H1 (cell line): ENCODE measurements around the gene RAD51C. TPM values are rescaled to one million over a fixed set of nuclear protein-coding genes. Genes with fewer than 3 reads are reported as not detected.

ENCODE experiments used
- CTCF ChIA-PET: fragments of 300-600 bp; sonication (Branson Sonifier 250); formaldehyde crosslinking; loops from one replicate; lab custom pipeline; 2021; ENCODE audit not compliant: partially characterized antibody; lab: Charles Lee
- POLR2A ChIA-PET: fragments of 300-600 bp; sonication (Branson Sonifier 250); formaldehyde crosslinking; loops from one replicate; lab custom pipeline; 2021; ENCODE audit warnings: inconsistent platforms; ENCODE audit not compliant: partially characterized antibody; lab: Charles Lee
- DNase-seq, 2 experiments: peaks; one replicate each; pipeline versions ENCODE4 v3.0.0 to v3.0.0-alpha.2; 2010 to 2022; ENCODE audit warnings: low spot score in 2 of 2, low read depth in 1 of 2, mixed read lengths in 1 of 2
- FAIRE-seq: peaks from 2 replicates; lab custom pipeline; 2011; peaks lifted over from hg19 to GRCh38; lab: Jason Lieb, UNC
- H2AFZ ChIP-seq: 2 replicates; pipeline ENCODE4 v1.8.1; 2012; ENCODE audit warnings: low read length, inconsistent platforms
- H2AK5ac ChIP-seq: 2 replicates; pipeline ENCODE4 v1.6.1; 2013; ENCODE audit warnings: low read depth, low read length
- H2BK120ac ChIP-seq: replicated peaks from 2 replicates; pipeline ENCODE3; 2013; ENCODE audit warnings: low read depth, low read length, inconsistent platforms
- H2BK12ac ChIP-seq: 2 replicates; pipeline ENCODE4 v1.6.1; 2013; ENCODE audit warnings: low read depth, low read length
- H2BK15ac ChIP-seq: 2 replicates; pipeline ENCODE4 v1.6.1; 2013; ENCODE audit warnings: low read length
- H2BK20ac ChIP-seq: 2 replicates; pipeline ENCODE4 v1.6.1; 2013; ENCODE audit warnings: low read length
- H2BK5ac ChIP-seq: 2 replicates; pipeline ENCODE4 v1.6.1; 2013; ENCODE audit warnings: low read depth, low read length
- H3K14ac ChIP-seq: 2 replicates; pipeline ENCODE4 v1.6.1; 2013; ENCODE audit warnings: inconsistent platforms; ENCODE audit not compliant: insufficient read length
- H3K18ac ChIP-seq: 2 replicates; pipeline ENCODE4 v1.6.1; 2013; ENCODE audit warnings: low read length; ENCODE audit errors: extremely low read depth
- H3K23ac ChIP-seq: 2 replicates; pipeline ENCODE4 v1.6.1; 2013; ENCODE audit warnings: inconsistent platforms; ENCODE audit not compliant: insufficient read length
- H3K23me2 ChIP-seq: 2 replicates; pipeline ENCODE4 v1.6.1; 2013; ENCODE audit warnings: low read depth, low read length
- H3K27ac ChIP-seq: 2 replicates; pipeline ENCODE4 v1.6.1; 2011; ENCODE audit warnings: low read depth, low read length, inconsistent platforms
- H3K27me3 ChIP-seq, 4 experiments: replicated peaks in 1 of 4; 1 replicate in 1 of 4; 2 replicates in 3 of 4; pipeline versions ENCODE4 v1.6.1 to v1.8.1; 2011 to 2013; ENCODE audit warnings: low read length in 3 of 4, mild to moderate bottlenecking in 3 of 4, inconsistent platforms in 2 of 4, mixed read lengths in 2 of 4, moderate library complexity in 1 of 4; ENCODE audit not compliant: control insufficient read depth in 3 of 4, insufficient read depth in 3 of 4; ENCODE audit errors: extremely low read depth in 1 of 4
- H3K36me3 ChIP-seq, 4 experiments: 2 replicates each; pipeline versions ENCODE4 v1.6.1 to v1.8.1; 2011 to 2013; ENCODE audit warnings: mild to moderate bottlenecking in 4 of 4, low read length in 3 of 4, moderate library complexity in 2 of 4, control low read depth in 1 of 4, inconsistent platforms in 1 of 4; ENCODE audit not compliant: insufficient read depth in 4 of 4, control insufficient read depth in 2 of 4
- H3K4ac ChIP-seq: replicated peaks from 2 replicates; pipeline ENCODE3; 2013; ENCODE audit warnings: low read length, low read depth, mixed read lengths, inconsistent platforms; ENCODE audit not compliant: insufficient read length
- H3K4me1 ChIP-seq, 4 experiments: replicated peaks in 1 of 4; 1 replicate in 1 of 4; 2 replicates in 3 of 4; pipeline versions ENCODE4 v1.6.1 to v1.8.1; 2011 to 2013; ENCODE audit warnings: low read length in 3 of 4, inconsistent platforms in 2 of 4, mixed read lengths in 1 of 4; ENCODE audit not compliant: insufficient read depth in 4 of 4, control insufficient read depth in 3 of 4
- H3K4me2 ChIP-seq, 2 experiments: 2 replicates each; pipeline versions ENCODE4 v1.6.1 to v1.8.1; 2011 to 2013; ENCODE audit warnings: low read depth in 2 of 2, low read length in 2 of 2, control low read depth in 1 of 2, inconsistent platforms in 1 of 2, mild to moderate bottlenecking in 1 of 2; ENCODE audit not compliant: insufficient read depth in 1 of 2
- H3K4me3 ChIP-seq, 4 experiments: fragments of 200-600, 300-600 bp in 1 of 4; sonication (generic), shearing (Covaris generic), sonication (Bioruptor Twin) in 1 of 4; 2 replicates each; pipeline versions ENCODE4 v1.5.1 to v1.8.1; 2011 to 2016; ENCODE audit warnings: low read length in 4 of 4, low read depth in 3 of 4, control low read depth in 2 of 4, inconsistent platforms in 2 of 4, mild to moderate bottlenecking in 2 of 4, mixed read lengths in 1 of 4, moderate library complexity in 1 of 4; ENCODE audit not compliant: insufficient read depth in 2 of 4; ENCODE audit errors: extremely low read depth in 1 of 4
- H3K56ac ChIP-seq: replicated peaks from 2 replicates; pipeline ENCODE3; 2013; ENCODE audit warnings: low read depth, mild to moderate bottlenecking, mixed read lengths, low read length, inconsistent platforms; ENCODE audit not compliant: insufficient read length
- H3K79me1 ChIP-seq: 2 replicates; pipeline ENCODE4 v1.6.1; 2013; ENCODE audit warnings: low read depth, low read length, control low read depth
- H3K79me2 ChIP-seq, 2 experiments: 2 replicates each; pipeline versions ENCODE4 v1.6.1 to v1.8.1; 2012 to 2013; ENCODE audit warnings: low read length in 2 of 2, mild to moderate bottlenecking in 2 of 2, inconsistent platforms in 1 of 2; ENCODE audit not compliant: insufficient read depth in 2 of 2, control insufficient read depth in 1 of 2
- H3K9ac ChIP-seq, 4 experiments: replicated peaks in 1 of 4; 1 replicate in 1 of 4; 2 replicates in 3 of 4; pipeline versions ENCODE4 v1.6.1 to v1.8.1; 2011 to 2013; ENCODE audit warnings: low read depth in 3 of 4, low read length in 3 of 4, control low read depth in 2 of 4, mild to moderate bottlenecking in 2 of 4, moderate library complexity in 2 of 4, inconsistent platforms in 1 of 4; ENCODE audit errors: extremely low read depth in 1 of 4
- H3K9me3 ChIP-seq, 2 experiments: 2 replicates each; pipeline versions ENCODE4 v1.6.1 to v1.8.1; 2012 to 2013; ENCODE audit warnings: mild to moderate bottlenecking in 2 of 2, moderate library complexity in 2 of 2, control low read depth in 1 of 2, inconsistent platforms in 1 of 2, low read depth in 1 of 2, low read length in 1 of 2, mixed read lengths in 1 of 2; ENCODE audit not compliant: insufficient read depth in 2 of 2
- H4K20me1 ChIP-seq, 2 experiments: replicated peaks in 1 of 2; 2 replicates each; pipeline versions ENCODE3 to v1.8.1; 2011 to 2013; ENCODE audit warnings: inconsistent platforms in 2 of 2, low read length in 2 of 2, mild to moderate bottlenecking in 1 of 2; ENCODE audit not compliant: insufficient read depth in 2 of 2, control insufficient read depth in 1 of 2
- H4K5ac ChIP-seq: 2 replicates; pipeline ENCODE4 v1.6.1; 2013; ENCODE audit warnings: low read length, low read depth, mixed read lengths, inconsistent platforms; ENCODE audit not compliant: insufficient read length
- H4K8ac ChIP-seq: 2 replicates; pipeline ENCODE4 v1.8.0; 2013; ENCODE audit warnings: mild to moderate bottlenecking, moderate library complexity, low read length, inconsistent platforms; ENCODE audit not compliant: insufficient read depth; ENCODE audit errors: extremely low read depth
- H4K91ac ChIP-seq: replicated peaks from 2 replicates; pipeline ENCODE3; 2013; ENCODE audit warnings: low read length, mixed read lengths, inconsistent platforms; ENCODE audit not compliant: insufficient read length
- POLR2AphosphoS5 ChIP-seq: IDR thresholded peaks from 2 replicates; pipeline ENCODE4 v1.6.1; 2011; ENCODE audit warnings: low read depth, low read length
- RAD21 ChIP-seq, 2 experiments: IDR thresholded peaks in 1 of 2; conservative IDR thresholded peaks in 1 of 2; 2 replicates each; pipeline ENCODE4 v1.6.1; 2011; ENCODE audit warnings: low read depth in 2 of 2, low read length in 2 of 2, improper control_type of control experiment in 1 of 2, inconsistent platforms in 1 of 2, mild to moderate bottlenecking in 1 of 2, moderate library complexity in 1 of 2
- SIRT6 ChIP-seq: IDR thresholded peaks from one replicate; pipeline ENCODE4 v1.7.1; 2012; ENCODE audit warnings: low read length, inconsistent platforms
- TAF1 ChIP-seq: IDR thresholded peaks from 2 replicates; pipeline ENCODE4 v1.6.1; 2011; ENCODE audit warnings: mild to moderate bottlenecking, low read depth, low read length
- whole genome bisulfite sequencing, 2 experiments: shearing (Covaris generic) in 1 of 2; methylation state at CpG; one replicate each; pipeline versions ENCODE4 v1.1.6 to v1.1.7; 2013 to 2015; ENCODE audit warnings: low lambda C conversion rate in 2 of 2, mixed read lengths in 2 of 2, inconsistent platforms in 1 of 2, low coverage in 1 of 2, missing lambda C conversion rate in 1 of 2; ENCODE audit not compliant: insufficient replicate concordance in 2 of 2, insufficient coverage in 1 of 2, insufficient read length in 1 of 2; ENCODE audit errors: extremely low coverage in 1 of 2, missing lambda C conversion rate in 1 of 2; 5-methylcytosine and 5-hydroxymethylcytosine counted together
- polyA plus RNA-seq, 7 experiments: library from polyadenylated mRNA; depleted of rRNA in 3 of 7; stranded (reverse) in 5 of 7; unstranded in 2 of 7; fragments of >200 nt in 5 of 7; fragments of 200-250 nt in 2 of 7; gene quantifications; 1 replicate in 5 of 7; 2 replicates in 1 of 7; 4 replicates in 1 of 7; pipeline versions ENCODE4 v1.2.1 to v1.2.3, GENCODE V29; 2011 to 2013; ENCODE audit warnings: missing spikeins in 2 of 7, mixed read lengths in 2 of 7
- total RNA-seq: library from RNA; stranded (reverse); fragmentation: NEBNext Ultra II Directional; extraction: Animal tissue kit (Norgen Biotek cat#: 25700); gene quantifications from 2 replicates; pipeline ENCODE4 v1.2.1, GENCODE V29; 2021
- TF ChIP-seq, protein P1 (sequence below), 3 experiments: IDR thresholded peaks; 1 replicate in 2 of 3; 2 replicates in 1 of 3; pipeline versions ENCODE4 v1.5.1 to v1.6.1; 2011; ENCODE audit warnings: low read length in 3 of 3, mild to moderate bottlenecking in 3 of 3, inconsistent platforms in 2 of 3, low read depth in 1 of 3, moderate library complexity in 1 of 3; ENCODE audit not compliant: insufficient read depth in 1 of 3; ENCODE audit errors: control extremely low read depth in 1 of 3

The RAD51C gene
- total and polyA plus RNA-seq, 2 of the 8 experiments (the other 6 are each of a cell fraction or from before 2014, with no cell fraction given), result 10.4 to 21.7 TPM

DNA sequence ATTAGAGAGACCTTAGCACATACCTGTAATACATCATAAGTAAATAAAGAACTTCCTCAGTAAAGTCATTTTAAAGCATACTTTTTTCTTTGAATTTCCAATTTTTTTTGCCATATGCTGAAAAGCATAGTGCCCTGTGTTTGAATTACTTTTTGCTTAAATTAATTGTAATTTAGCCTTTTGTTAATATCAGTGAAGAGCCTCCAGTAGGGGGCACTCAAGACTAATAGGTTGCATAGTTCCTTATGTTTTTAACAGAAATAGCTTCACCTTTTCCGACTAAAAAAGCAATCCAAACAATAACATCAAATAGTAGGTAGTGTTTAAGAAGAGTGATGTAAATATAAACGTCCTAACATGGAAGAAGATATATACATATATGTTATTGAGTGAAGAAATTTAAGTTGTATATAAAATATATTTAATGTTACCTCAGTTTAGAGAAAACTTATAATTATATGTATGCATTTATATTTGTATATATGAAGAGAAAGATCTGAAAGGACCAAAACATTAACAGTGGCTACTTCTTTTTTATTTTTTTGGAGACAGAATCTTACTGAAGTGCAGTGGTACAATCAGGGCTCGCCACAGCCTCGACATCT, 18.6 kb downstream of the RAD51C start:
- 0 out of 8 replicates have a peak, but pooled peaks cover 0 to 2% (median 0%) of the 10 kb centered on the region in 4 experiments for H3K36me3 ChIP-seq
- no peak overlapping the region for H3K14ac ChIP-seq
- H2BK15ac ChIP-seq, result no peak overlapping the region
- no peak overlapping the region for H2AFZ ChIP-seq
- no peak overlapping the region for H3K18ac ChIP-seq
- H3K27ac ChIP-seq, result no peak overlapping the region
- H3K79me2 ChIP-seq, result no peaks in the 10 kb centered on the region
- 57% methylated on average over 4 of the region's 4 CpGs; no CpG with 5 or more reads in 1 of the 2 experiments for WGBS, 2 experiments
- no peaks in the 10 kb centered on the region for H3K4me1 ChIP-seq
- DNase-seq, result peak in 1 of 2 experiments; percentile 54
- no peak overlapping the region for H3K4me3 ChIP-seq
- H3K79me1 ChIP-seq, result no peaks in the 10 kb centered on the region
- no peak overlapping the region for H2BK20ac ChIP-seq
- no peak overlapping the region for H2BK120ac ChIP-seq
- H2AK5ac ChIP-seq, result no peak overlapping the region
- H3K23ac ChIP-seq, result no peak overlapping the region
- TF ChIP-seq TAF1, result no peak
- no peak for TF ChIP-seq SIRT6
- TF ChIP-seq POLR2AphosphoS5, result no peak
- TF ChIP-seq, protein P1, sequence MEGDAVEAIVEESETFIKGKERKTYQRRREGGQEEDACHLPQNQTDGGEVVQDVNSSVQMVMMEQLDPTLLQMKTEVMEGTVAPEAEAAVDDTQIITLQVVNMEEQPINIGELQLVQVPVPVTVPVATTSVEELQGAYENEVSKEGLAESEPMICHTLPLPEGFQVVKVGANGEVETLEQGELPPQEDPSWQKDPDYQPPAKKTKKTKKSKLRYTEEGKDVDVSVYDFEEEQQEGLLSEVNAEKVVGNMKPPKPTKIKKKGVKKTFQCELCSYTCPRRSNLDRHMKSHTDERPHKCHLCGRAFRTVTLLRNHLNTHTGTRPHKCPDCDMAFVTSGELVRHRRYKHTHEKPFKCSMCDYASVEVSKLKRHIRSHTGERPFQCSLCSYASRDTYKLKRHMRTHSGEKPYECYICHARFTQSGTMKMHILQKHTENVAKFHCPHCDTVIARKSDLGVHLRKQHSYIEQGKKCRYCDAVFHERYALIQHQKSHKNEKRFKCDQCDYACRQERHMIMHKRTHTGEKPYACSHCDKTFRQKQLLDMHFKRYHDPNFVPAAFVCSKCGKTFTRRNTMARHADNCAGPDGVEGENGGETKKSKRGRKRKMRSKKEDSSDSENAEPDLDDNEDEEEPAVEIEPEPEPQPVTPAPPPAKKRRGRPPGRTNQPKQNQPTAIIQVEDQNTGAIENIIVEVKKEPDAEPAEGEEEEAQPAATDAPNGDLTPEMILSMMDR (IDR thresholded peaks at IDR 0.05; ENCODE audit: control extremely low read depth in 1 of 3, insufficient read depth in 1 of 3, low read depth in 1 of 3, low read length in 3 of 3), result peak in 2 of 3 experiments; percentile 41 to 45; a peak in 2 of 4 replicates
- peak; percentile 76 to 85 for TF ChIP-seq RAD21 (IDR thresholded peaks at IDR 0.05 in 1 of 2, conservative IDR thresholded peaks at IDR 0.05 in 1 of 2; ENCODE audit: low read depth in 2 of 2, low read length in 2 of 2)
- TF ChIP-seq, all 59 proteins: peak for 2
- H3K23me2 ChIP-seq, result no peaks in the 10 kb centered on the region
- H3K27me3 ChIP-seq, result no peaks in the 10 kb centered on the region
- no peaks in the 10 kb centered on the region for H3K9me3 ChIP-seq
- peak; percentile 68 for FAIRE-seq
- no peak overlapping the region for H3K9ac ChIP-seq
- ChIA-PET POLR2A (interaction anchor here (0.6 to 1.4 kb wide), 7 partner anchors 18 to 297 kb away, joined by 3 to 5 read pairs (median 4); partner anchors contain the start of gene RAD51C), CTCF (interaction anchor here (0.6 to 3.5 kb wide), 34 partner anchors 9 to 381 kb away, joined by 3 to 28 read pairs (median 3); no protein-coding TSS in a partner anchor)
- H3K4ac ChIP-seq, result no peak overlapping the region
- H4K20me1 ChIP-seq, result peaks cover 0 to 3% of the 10 kb centered on the region in 2 experiments
- H4K91ac ChIP-seq, result no peak overlapping the region
- H3K4me2 ChIP-seq, result no peak overlapping the region
- H4K5ac ChIP-seq, result no peak overlapping the region
- H4K8ac ChIP-seq, result no peak overlapping the region
- H3K56ac ChIP-seq, result no peak overlapping the region
- no peak overlapping the region for H2BK12ac ChIP-seq
- no peak overlapping the region for H2BK5ac ChIP-seq
